ENCODE results near the gene PLEKHF1.

DNA sequence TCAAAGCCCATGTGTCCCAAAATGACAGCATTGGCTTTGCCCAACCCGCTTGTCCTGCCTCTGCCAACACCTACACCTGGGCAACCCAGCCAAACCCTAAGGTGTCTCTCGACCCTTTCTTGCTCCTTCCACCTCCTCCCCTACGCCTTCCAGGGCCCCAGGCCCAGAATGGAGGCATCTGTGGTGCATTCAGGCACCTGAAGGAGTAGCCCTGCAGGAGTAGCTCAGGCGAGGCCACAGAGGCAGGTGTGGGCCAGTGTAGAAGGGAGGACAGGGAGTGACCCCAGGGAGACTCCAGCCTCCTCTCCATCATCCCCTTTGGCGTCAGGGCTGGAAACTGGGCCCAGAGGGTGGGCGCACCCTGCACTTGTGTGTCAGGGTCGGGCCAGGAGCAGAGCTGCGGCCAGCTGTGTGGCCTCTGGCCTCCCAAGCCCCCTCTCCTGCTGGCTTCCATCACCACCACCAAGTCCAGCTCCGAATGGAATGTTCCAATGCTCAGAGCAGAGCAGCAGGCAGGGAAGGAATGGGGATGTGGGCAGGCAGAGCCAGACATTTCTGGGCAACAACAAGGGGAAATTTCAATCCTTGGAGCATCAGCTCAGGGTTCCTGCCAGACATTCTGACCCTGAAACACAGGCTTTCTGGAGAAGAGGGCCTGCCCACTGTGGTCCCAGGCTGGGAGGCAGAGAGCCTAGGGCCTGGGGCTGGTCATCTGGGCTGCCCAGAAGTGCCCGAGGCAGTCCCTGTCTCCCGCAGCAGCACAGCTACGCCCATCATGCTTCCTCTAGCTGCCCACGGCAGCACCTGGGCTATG is 16.4 kb downstream of the PLEKHF1 start:
- TF ChIP-seq, protein P1, sequence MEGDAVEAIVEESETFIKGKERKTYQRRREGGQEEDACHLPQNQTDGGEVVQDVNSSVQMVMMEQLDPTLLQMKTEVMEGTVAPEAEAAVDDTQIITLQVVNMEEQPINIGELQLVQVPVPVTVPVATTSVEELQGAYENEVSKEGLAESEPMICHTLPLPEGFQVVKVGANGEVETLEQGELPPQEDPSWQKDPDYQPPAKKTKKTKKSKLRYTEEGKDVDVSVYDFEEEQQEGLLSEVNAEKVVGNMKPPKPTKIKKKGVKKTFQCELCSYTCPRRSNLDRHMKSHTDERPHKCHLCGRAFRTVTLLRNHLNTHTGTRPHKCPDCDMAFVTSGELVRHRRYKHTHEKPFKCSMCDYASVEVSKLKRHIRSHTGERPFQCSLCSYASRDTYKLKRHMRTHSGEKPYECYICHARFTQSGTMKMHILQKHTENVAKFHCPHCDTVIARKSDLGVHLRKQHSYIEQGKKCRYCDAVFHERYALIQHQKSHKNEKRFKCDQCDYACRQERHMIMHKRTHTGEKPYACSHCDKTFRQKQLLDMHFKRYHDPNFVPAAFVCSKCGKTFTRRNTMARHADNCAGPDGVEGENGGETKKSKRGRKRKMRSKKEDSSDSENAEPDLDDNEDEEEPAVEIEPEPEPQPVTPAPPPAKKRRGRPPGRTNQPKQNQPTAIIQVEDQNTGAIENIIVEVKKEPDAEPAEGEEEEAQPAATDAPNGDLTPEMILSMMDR (conservative IDR thresholded peaks at IDR 0.05; ENCODE audit: low read depth, low read length): no peak
- no peak for TF ChIP-seq EZH2 (IDR thresholded peaks at IDR 0.05; ENCODE audit: low read length, unreplicated experiment)
- TF ChIP-seq EZH2phosphoT487 (IDR thresholded peaks at IDR 0.05; ENCODE audit: borderline replicate concordance, low read length): no peak
